GM19463 (cell line): ENCODE measurements around the gene NPTN.

ENCODE experiments used
- ATAC-seq: cut with Tn5 transposase; IDR thresholded peaks from one replicate; pipeline ENCODE4 v1.9.1; 2021; ENCODE audit warnings: mild to moderate bottlenecking, moderate library complexity; ENCODE audit not compliant: unreplicated experiment

NPTN gene

DNA sequence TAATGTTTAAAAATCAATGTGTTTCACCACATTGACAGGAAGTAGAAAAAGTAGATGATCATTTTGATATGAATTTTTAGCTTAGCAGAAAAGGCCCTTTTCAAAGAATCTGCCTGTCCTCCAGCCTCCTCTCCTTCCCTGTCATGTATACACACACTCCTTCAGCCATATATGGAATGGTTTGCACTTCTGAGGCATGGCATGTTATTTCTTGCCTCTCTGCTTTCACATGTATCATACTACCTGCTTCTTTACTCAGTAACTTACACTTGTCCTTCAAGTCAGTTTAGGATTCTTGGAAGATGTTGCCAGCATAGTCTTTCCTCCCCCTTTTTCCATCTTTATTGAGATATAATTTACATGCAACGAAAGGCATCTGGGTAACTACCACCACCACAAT is 111.2 kb downstream of the NPTN start:
- ATAC-seq, result no peak

DNA sequence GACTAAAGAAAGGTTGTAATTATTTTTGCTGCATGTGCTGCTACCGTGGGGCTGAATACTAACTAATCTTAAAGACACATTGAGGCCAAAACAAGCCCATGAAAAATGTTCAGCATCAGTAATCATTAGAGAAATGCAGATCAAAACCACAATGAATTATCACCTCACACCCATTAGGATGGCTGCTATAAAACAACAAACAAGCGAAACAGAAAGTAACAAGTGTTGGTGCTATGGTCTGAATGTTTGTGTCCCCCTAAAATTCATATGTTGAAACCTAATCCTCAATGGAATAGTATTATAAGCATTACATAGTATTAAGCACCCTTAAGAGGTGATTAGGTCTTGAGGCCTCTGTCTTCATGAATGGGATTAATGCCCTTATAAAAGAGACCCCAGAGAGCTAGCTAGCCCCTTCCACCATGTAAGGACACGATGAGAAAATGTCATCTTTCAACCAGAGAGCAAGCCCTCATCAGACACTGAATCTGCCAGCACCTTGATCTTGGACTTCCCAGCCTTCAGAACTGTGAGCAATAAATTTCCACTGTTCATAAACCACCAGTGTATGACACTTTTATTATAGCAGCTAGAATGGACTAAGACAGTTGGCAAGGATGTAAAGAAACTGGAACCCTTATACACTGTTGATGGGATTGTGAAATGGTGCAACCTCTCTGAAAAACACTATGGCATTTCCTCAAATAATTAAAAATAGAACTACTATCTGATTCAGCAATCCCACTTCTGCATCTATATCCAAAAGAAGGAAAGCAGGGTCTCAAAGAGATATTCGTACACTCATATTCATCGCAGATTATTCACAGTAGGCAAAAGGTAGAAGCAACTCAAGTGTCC is 114.1 kb downstream of the NPTN start:
- ATAC-seq, result no peak

DNA sequence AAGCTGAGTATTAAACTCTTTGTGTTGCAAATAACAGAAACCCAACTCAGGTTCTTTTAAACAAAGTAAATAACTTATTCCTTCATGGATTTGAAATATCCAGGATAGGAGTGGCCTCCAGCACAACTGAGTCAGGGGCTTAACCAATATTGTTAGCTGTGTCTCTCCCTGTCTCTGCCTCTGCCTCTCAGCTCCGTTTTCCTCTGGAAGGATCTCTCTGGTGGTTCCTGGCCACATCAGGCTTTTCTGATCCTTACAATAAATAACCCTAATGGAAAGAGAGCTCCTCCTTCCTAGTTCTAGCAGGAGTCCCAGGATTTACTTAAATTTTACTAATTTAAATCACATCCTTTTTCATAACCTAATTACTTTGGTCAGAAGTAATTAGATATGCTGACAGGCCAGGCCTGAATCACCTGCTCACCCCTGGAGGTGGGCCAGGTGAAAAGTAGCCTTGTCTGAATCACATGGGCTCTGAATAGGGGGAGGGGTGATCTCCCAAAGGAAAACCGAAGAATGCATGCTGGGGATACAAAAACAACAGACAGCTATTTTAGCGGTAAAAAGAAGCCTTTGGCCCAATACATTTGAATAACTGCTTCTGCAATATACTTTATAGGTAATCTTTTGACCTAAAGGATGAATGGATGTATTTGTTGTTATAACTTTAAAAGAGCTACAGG is 114.9 kb downstream of the NPTN start:
- no peak for ATAC-seq

DNA sequence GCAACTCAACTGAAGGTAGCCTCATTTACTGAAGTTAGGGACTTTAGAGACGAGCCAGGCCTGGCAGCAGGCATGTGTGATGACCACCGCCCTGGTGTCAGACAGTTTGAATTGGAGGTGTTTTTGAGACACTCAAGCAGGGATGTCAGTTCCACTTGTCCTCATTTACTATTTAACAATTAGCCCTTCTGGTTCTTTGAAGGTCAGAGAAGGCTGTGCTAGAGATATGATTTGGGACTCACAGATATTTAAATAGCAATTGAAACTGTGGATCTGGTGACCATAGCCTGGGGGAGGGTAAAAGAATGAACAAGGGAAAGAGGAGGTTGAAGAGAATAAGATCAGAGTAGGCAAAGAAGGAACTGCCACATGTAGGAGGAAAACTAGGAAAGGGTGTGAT is 115.6 kb downstream of the NPTN start:
- ATAC-seq, result no peak

DNA sequence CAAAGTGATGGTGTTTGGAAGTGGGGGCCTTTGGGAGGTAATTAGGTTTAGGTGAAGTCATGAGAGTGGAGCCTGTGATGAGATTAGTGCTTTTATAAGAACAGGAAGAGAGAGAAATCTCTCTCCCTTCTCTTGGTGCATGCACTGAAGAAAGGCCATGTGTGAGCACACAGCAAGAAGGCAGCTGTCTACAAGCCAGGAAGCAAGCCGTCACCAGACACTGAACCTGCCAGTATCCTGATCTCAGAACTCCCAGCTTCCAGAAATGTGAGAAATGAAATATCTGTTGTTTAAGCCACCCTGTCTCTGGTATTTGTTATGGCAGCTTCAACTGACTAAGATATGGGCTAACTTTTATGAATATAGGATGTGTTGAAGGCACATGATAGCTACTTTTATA is 117.7 kb downstream of the NPTN start:
- no peak for ATAC-seq
